Liver (tissue), 3 donors: ENCODE measurements around the gene CBFB.

Source experiments
- FOXA1 ChIP-seq: IDR thresholded peaks from 2 replicates; pipeline ENCODE4 v1.6.1; 2016; ENCODE audit warnings: antibody characterized with exemption
- GABPA ChIP-seq, 2 donors: IDR thresholded peaks in 1 of 2; conservative IDR thresholded peaks in 1 of 2; 2 replicates each; pipeline ENCODE4 v1.6.1; 2016; ENCODE audit warnings: antibody characterized with exemption in 2 of 2, mild to moderate bottlenecking in 1 of 2, moderate library complexity in 1 of 2
- HNF4A ChIP-seq, 2 donors: conservative IDR thresholded peaks; 2 replicates each; pipeline ENCODE4 v1.6.1; 2016; ENCODE audit warnings: antibody characterized with exemption in 2 of 2, mild to moderate bottlenecking in 2 of 2
- HNF4G ChIP-seq: IDR thresholded peaks from 2 replicates; pipeline ENCODE4 v1.6.1; 2016; ENCODE audit warnings: antibody characterized with exemption
- JUND ChIP-seq, 2 donors: IDR thresholded peaks; 2 replicates each; pipeline ENCODE4 v1.6.1; 2016; ENCODE audit warnings: antibody characterized with exemption in 2 of 2
- NR2F2 ChIP-seq: IDR thresholded peaks from 2 replicates; pipeline ENCODE4 v1.6.1; 2016; ENCODE audit warnings: antibody characterized with exemption
- RAD21 ChIP-seq, 2 donors: IDR thresholded peaks; 2 replicates each; pipeline ENCODE4 v1.6.1; 2016; ENCODE audit warnings: antibody characterized with exemption in 2 of 2, mild to moderate bottlenecking in 2 of 2
- REST ChIP-seq: IDR thresholded peaks from 2 replicates; pipeline ENCODE4 v1.6.1; 2016; ENCODE audit warnings: antibody characterized with exemption, mild to moderate bottlenecking
- RXRA ChIP-seq, 2 donors: IDR thresholded peaks; 2 replicates each; pipeline ENCODE4 v1.6.1; 2017 to 2018; ENCODE audit warnings: antibody characterized with exemption in 2 of 2, mild to moderate bottlenecking in 1 of 2
- TAF1 ChIP-seq: conservative IDR thresholded peaks from 2 replicates; pipeline ENCODE4 v1.6.1; 2016; ENCODE audit warnings: antibody characterized with exemption, mild to moderate bottlenecking
- YY1 ChIP-seq: IDR thresholded peaks from 2 replicates; pipeline ENCODE4 v1.6.1; 2016; ENCODE audit warnings: antibody characterized with exemption, mild to moderate bottlenecking
- TF ChIP-seq, protein P1 (sequence below): fragments of 150-350 bp; IDR thresholded peaks from 2 replicates; pipeline ENCODE4 v1.5.1; 2017; ENCODE audit warnings: improper control_type of control experiment, low read depth, low read length; ENCODE audit not compliant: missing input control
- TF ChIP-seq, protein P2 (sequence below): IDR thresholded peaks from 2 replicates; pipeline ENCODE4 v1.6.1; 2016; ENCODE audit warnings: antibody characterized with exemption
- TF ChIP-seq, protein P3 (sequence below): IDR thresholded peaks from 2 replicates; pipeline ENCODE4 v1.6.1; 2016; ENCODE audit warnings: antibody characterized with exemption
- donor health status: healthy.
- donor health status: healthy.

DNA sequence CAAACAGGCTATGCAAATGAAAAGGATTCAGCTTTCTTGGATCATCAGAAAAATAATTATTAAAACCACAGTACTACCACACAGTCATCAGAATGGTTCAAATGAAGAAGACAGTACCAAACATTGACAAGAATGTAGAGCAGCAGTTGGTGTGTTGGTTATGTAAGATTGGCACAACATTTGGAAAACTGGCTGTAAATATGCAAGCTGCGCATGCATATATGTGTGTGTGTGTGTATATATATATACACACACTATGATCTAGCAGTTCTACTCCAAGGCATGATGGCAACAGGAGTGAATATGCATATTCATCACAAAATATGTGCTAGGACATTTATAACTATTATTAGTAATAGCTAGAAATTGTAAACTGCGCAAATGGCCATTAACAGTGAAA lies 46.4 kb downstream of the CBFB start:
- TF ChIP-seq HNF4G: no peak
- no peak for TF ChIP-seq TAF1
- TF ChIP-seq, protein P1, sequence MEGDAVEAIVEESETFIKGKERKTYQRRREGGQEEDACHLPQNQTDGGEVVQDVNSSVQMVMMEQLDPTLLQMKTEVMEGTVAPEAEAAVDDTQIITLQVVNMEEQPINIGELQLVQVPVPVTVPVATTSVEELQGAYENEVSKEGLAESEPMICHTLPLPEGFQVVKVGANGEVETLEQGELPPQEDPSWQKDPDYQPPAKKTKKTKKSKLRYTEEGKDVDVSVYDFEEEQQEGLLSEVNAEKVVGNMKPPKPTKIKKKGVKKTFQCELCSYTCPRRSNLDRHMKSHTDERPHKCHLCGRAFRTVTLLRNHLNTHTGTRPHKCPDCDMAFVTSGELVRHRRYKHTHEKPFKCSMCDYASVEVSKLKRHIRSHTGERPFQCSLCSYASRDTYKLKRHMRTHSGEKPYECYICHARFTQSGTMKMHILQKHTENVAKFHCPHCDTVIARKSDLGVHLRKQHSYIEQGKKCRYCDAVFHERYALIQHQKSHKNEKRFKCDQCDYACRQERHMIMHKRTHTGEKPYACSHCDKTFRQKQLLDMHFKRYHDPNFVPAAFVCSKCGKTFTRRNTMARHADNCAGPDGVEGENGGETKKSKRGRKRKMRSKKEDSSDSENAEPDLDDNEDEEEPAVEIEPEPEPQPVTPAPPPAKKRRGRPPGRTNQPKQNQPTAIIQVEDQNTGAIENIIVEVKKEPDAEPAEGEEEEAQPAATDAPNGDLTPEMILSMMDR: no peak
- no peak for TF ChIP-seq FOXA1
- TF ChIP-seq REST: no peak
- no peak for TF ChIP-seq RAD21 (IDR thresholded peaks at IDR 0.05)
- no peak for TF ChIP-seq HNF4A (conservative IDR thresholded peaks at IDR 0.05)
- no peak for TF ChIP-seq GABPA (IDR thresholded peaks at IDR 0.05 in 1 of 2, conservative IDR thresholded peaks at IDR 0.05 in 1 of 2)
- TF ChIP-seq, protein P2, sequence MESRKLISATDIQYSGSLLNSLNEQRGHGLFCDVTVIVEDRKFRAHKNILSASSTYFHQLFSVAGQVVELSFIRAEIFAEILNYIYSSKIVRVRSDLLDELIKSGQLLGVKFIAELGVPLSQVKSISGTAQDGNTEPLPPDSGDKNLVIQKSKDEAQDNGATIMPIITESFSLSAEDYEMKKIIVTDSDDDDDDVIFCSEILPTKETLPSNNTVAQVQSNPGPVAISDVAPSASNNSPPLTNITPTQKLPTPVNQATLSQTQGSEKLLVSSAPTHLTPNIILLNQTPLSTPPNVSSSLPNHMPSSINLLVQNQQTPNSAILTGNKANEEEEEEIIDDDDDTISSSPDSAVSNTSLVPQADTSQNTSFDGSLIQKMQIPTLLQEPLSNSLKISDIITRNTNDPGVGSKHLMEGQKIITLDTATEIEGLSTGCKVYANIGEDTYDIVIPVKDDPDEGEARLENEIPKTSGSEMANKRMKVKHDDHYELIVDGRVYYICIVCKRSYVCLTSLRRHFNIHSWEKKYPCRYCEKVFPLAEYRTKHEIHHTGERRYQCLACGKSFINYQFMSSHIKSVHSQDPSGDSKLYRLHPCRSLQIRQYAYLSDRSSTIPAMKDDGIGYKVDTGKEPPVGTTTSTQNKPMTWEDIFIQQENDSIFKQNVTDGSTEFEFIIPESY: no peak
- TF ChIP-seq, protein P3, sequence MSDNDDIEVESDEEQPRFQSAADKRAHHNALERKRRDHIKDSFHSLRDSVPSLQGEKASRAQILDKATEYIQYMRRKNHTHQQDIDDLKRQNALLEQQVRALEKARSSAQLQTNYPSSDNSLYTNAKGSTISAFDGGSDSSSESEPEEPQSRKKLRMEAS: no peak
- TF ChIP-seq JUND (IDR thresholded peaks at IDR 0.05): no peak
- no peak for TF ChIP-seq YY1
- no peak for TF ChIP-seq RXRA (IDR thresholded peaks at IDR 0.05)
- no peak for TF ChIP-seq NR2F2
